GM12878 (cell line): ENCODE data around the gene ACSF3. TPM values are rescaled to one million over a fixed set of nuclear protein-coding genes. Genes with fewer than 3 reads are reported as not detected.

Experiments used
- ELK1 ChIP-seq: IDR thresholded peaks from 2 replicates; pipeline ENCODE4 v1.6.1; 2012; ENCODE audit warnings: low read depth, low read length, improper control_type of control experiment
- MAX ChIP-seq: IDR thresholded peaks from 2 replicates; pipeline ENCODE4 v1.6.1; 2012; ENCODE audit warnings: low read depth, low read length, improper control_type of control experiment
- NFIC ChIP-seq: IDR thresholded peaks from 2 replicates; pipeline ENCODE4 v1.6.1; 2012; ENCODE audit warnings: low read depth, mild to moderate bottlenecking, inconsistent platforms, low read length, moderate library complexity
- NFYB ChIP-seq: IDR thresholded peaks from 2 replicates; pipeline ENCODE4 v1.6.1; 2011; ENCODE audit warnings: low read depth, mild to moderate bottlenecking, low read length, improper control_type of control experiment, moderate library complexity; ENCODE audit not compliant: insufficient read depth
- NR2C1 ChIP-seq: fragments of 450-650 bp; IDR thresholded peaks from 2 replicates; pipeline ENCODE4 v1.6.1; 2017; ENCODE audit warnings: antibody characterized with exemption, mild to moderate bottlenecking, moderate library complexity
- PAX5 ChIP-seq: IDR thresholded peaks from 2 replicates; pipeline ENCODE4 v1.6.1; 2011; ENCODE audit warnings: low read depth, low read length, borderline replicate concordance
- POU2F2 ChIP-seq: IDR thresholded peaks from 3 replicates; pipeline ENCODE4 v1.6.1; 2011; ENCODE audit warnings: low read depth, mild to moderate bottlenecking, low read length, borderline replicate concordance
- RAD21 ChIP-seq: IDR thresholded peaks from 2 replicates; pipeline ENCODE4 v1.6.1; 2011; ENCODE audit warnings: mild to moderate bottlenecking, low read depth, low read length, moderate library complexity; ENCODE audit not compliant: insufficient read depth
- RCOR1 ChIP-seq: conservative IDR thresholded peaks from 2 replicates; pipeline ENCODE4 v1.6.1; 2012; ENCODE audit warnings: low read depth, low read length, improper control_type of control experiment
- SIN3A ChIP-seq: IDR thresholded peaks from 2 replicates; pipeline ENCODE4 v1.6.1; 2012; ENCODE audit warnings: low read depth, low read length, improper control_type of control experiment
- SPI1 ChIP-seq: IDR thresholded peaks from 2 replicates; pipeline ENCODE4 v1.6.1; 2011; ENCODE audit warnings: low read depth, mild to moderate bottlenecking, low read length, moderate library complexity, borderline replicate concordance; ENCODE audit not compliant: insufficient read depth
- TCF3 ChIP-seq: IDR thresholded peaks from 2 replicates; pipeline ENCODE4 v1.6.1; 2012; ENCODE audit warnings: low read depth, mild to moderate bottlenecking, low read length, borderline replicate concordance; ENCODE audit not compliant: insufficient read depth
- ZNF24 ChIP-seq: fragments of 450-650 bp; IDR thresholded peaks from 2 replicates; pipeline ENCODE4 v1.6.1; 2017; ENCODE audit warnings: antibody characterized with exemption, mild to moderate bottlenecking
- ZSCAN29 ChIP-seq: fragments of 450-650 bp; IDR thresholded peaks from 2 replicates; pipeline ENCODE4 v1.6.1; 2017; ENCODE audit warnings: mild to moderate bottlenecking, moderate library complexity
- polyA plus RNA-seq, 11 experiments: library from polyadenylated mRNA; depleted of rRNA in 4 of 11; unstranded in 6 of 11; stranded (reverse) in 5 of 11; fragments of >200 nt; fragmentation: Nextera tagmentation in 4 of 11; fragmentation: Illumina TruSeq in 1 of 11; extraction: Ambion mirVana in 4 of 11; extraction: Trizol in 1 of 11; gene quantifications; 1 replicate in 1 of 11; 2 replicates in 10 of 11; pipeline versions ENCODE4 v1.2.1 to v1.2.3, GENCODE V29; 2011 to 2016; ENCODE audit warnings: inconsistent platforms in 2 of 11, missing spikeins in 2 of 11, low read depth in 1 of 11
- total RNA-seq, 4 experiments: library from RNA; depleted of rRNA in 3 of 4; stranded (reverse); fragments of >200 nt in 3 of 4; fragmentation: Illumina TruSeq in 1 of 4; extraction: Trizol in 1 of 4; gene quantifications; 2 replicates each; pipeline versions ENCODE4 v1.2.1 to v1.2.3, GENCODE V29; 2013 to 2021
- TF ChIP-seq, protein P1 (sequence below): IDR thresholded peaks from 2 replicates; pipeline ENCODE4 v1.6.1; 2012; ENCODE audit warnings: improper control_type of control experiment, low read depth, low read length; ENCODE audit not compliant: insufficient replicate concordance
- TF ChIP-seq, protein P2 (sequence below): IDR thresholded peaks from 2 replicates; pipeline ENCODE4 v1.6.1; 2012; ENCODE audit warnings: mild to moderate bottlenecking, low read depth, low read length

ACSF3 gene
- total and polyA plus RNA-seq, 10 of the 15 experiments (the other 5 are each of a cell fraction or from before 2014, with no cell fraction given) = 1.0 to 44.4 (median 25.8) TPM

DNA sequence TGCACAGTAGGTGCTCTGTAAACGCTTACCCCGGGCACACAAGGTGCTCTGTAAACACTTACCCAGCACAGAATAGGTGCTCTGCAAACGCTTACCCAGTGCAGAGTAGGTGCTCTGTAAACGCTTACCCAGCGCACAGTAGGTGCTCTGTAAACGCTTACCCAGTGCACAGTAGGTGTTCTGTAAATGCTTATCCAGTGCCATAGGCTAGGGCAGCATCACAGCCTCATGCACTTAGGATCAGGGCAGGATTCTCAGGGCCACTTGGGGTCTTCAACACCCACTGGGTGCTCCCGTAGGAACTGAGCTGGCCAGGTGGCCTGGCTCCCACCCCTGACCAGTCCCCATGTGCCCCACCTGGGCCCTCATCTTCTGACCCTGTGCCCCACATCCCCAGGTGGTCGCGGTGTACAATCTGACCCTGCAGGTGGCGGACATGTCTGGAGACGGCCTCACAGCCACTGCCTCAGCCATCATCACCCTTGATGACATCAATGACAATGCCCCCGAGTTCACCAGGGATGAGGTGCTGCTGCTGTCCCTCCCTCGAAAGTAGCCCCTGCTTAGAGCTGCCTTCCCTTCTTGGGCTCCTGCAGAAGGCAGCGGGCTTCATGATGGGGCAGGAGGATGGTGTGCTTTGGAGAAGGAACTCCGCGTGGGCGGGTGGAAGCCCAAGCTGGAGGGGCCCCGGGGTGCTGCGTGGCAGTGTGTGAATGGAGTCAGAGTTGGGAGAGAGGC lies 93.5 kb downstream of the ACSF3 start (continued):
- TF ChIP-seq, protein P1, sequence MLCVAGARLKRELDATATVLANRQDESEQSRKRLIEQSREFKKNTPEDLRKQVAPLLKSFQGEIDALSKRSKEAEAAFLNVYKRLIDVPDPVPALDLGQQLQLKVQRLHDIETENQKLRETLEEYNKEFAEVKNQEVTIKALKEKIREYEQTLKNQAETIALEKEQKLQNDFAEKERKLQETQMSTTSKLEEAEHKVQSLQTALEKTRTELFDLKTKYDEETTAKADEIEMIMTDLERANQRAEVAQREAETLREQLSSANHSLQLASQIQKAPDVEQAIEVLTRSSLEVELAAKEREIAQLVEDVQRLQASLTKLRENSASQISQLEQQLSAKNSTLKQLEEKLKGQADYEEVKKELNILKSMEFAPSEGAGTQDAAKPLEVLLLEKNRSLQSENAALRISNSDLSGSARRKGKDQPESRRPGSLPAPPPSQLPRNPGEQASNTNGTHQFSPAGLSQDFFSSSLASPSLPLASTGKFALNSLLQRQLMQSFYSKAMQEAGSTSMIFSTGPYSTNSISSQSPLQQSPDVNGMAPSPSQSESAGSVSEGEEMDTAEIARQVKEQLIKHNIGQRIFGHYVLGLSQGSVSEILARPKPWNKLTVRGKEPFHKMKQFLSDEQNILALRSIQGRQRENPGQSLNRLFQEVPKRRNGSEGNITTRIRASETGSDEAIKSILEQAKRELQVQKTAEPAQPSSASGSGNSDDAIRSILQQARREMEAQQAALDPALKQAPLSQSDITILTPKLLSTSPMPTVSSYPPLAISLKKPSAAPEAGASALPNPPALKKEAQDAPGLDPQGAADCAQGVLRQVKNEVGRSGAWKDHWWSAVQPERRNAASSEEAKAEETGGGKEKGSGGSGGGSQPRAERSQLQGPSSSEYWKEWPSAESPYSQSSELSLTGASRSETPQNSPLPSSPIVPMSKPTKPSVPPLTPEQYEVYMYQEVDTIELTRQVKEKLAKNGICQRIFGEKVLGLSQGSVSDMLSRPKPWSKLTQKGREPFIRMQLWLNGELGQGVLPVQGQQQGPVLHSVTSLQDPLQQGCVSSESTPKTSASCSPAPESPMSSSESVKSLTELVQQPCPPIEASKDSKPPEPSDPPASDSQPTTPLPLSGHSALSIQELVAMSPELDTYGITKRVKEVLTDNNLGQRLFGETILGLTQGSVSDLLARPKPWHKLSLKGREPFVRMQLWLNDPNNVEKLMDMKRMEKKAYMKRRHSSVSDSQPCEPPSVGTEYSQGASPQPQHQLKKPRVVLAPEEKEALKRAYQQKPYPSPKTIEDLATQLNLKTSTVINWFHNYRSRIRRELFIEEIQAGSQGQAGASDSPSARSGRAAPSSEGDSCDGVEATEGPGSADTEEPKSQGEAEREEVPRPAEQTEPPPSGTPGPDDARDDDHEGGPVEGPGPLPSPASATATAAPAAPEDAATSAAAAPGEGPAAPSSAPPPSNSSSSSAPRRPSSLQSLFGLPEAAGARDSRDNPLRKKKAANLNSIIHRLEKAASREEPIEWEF = no peak
- TF ChIP-seq RCOR1 (no peak), SPI1 (0 out of 2 replicates have a peak, but pooled peaks have one; percentile 2), ZNF24 (no peak), POU2F2 (no peak), NFYB (no peak), RAD21 (no peak), TCF3 (peak; percentile 36; the same call in 1 of the 2 replicates), ELK1 (no peak), PAX5 (no peak), MAX (no peak), NR2C1 (no peak), NFIC (no peak), ZSCAN29 (no peak), SIN3A (no peak)
- TF ChIP-seq, protein P2, sequence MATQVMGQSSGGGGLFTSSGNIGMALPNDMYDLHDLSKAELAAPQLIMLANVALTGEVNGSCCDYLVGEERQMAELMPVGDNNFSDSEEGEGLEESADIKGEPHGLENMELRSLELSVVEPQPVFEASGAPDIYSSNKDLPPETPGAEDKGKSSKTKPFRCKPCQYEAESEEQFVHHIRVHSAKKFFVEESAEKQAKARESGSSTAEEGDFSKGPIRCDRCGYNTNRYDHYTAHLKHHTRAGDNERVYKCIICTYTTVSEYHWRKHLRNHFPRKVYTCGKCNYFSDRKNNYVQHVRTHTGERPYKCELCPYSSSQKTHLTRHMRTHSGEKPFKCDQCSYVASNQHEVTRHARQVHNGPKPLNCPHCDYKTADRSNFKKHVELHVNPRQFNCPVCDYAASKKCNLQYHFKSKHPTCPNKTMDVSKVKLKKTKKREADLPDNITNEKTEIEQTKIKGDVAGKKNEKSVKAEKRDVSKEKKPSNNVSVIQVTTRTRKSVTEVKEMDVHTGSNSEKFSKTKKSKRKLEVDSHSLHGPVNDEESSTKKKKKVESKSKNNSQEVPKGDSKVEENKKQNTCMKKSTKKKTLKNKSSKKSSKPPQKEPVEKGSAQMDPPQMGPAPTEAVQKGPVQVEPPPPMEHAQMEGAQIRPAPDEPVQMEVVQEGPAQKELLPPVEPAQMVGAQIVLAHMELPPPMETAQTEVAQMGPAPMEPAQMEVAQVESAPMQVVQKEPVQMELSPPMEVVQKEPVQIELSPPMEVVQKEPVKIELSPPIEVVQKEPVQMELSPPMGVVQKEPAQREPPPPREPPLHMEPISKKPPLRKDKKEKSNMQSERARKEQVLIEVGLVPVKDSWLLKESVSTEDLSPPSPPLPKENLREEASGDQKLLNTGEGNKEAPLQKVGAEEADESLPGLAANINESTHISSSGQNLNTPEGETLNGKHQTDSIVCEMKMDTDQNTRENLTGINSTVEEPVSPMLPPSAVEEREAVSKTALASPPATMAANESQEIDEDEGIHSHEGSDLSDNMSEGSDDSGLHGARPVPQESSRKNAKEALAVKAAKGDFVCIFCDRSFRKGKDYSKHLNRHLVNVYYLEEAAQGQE = no peak
